WERI-Rb-1 (cell line): Measurements from ENCODE around the gene PTPRCAP.

ENCODE experiments used
- DNase-seq: peaks from one replicate; pipeline ENCODE4 v3.0.0-alpha.2; 2020
- H3K27ac ChIP-seq: fragments of 250-450 bp; sonication (Bioruptor Pico); 2 replicates; pipeline ENCODE4 v1.5.1; 2020; ENCODE audit warnings: mild to moderate bottlenecking, moderate library complexity
- H3K27me3 ChIP-seq: fragments of 250-450 bp; sonication (Bioruptor Pico); 2 replicates; pipeline ENCODE4 v1.5.1; 2021; ENCODE audit warnings: mild to moderate bottlenecking, low read depth, moderate library complexity; ENCODE audit not compliant: insufficient read depth, severe bottlenecking
- H3K36me3 ChIP-seq: fragments of 250-450 bp; sonication (Bioruptor Pico); 2 replicates; pipeline ENCODE4 v1.5.1; 2020; ENCODE audit warnings: mild to moderate bottlenecking, moderate library complexity
- H3K4me3 ChIP-seq: 2 replicates; pipeline ENCODE4 v1.5.1; 2011; ENCODE audit warnings: low read depth, mild to moderate bottlenecking, control low read depth, low read length
- H3K9me3 ChIP-seq: fragments of 250-450 bp; sonication (Bioruptor Pico); 2 replicates; pipeline ENCODE4 v1.5.1; 2021; ENCODE audit warnings: mild to moderate bottlenecking, moderate library complexity; ENCODE audit not compliant: severe bottlenecking
- TF ChIP-seq, protein P1 (sequence below): IDR thresholded peaks from 2 replicates; pipeline ENCODE4 v1.5.1; 2011; ENCODE audit warnings: low read depth, mild to moderate bottlenecking, control low read depth, inconsistent platforms, low read length

The PTPRCAP gene

DNA sequence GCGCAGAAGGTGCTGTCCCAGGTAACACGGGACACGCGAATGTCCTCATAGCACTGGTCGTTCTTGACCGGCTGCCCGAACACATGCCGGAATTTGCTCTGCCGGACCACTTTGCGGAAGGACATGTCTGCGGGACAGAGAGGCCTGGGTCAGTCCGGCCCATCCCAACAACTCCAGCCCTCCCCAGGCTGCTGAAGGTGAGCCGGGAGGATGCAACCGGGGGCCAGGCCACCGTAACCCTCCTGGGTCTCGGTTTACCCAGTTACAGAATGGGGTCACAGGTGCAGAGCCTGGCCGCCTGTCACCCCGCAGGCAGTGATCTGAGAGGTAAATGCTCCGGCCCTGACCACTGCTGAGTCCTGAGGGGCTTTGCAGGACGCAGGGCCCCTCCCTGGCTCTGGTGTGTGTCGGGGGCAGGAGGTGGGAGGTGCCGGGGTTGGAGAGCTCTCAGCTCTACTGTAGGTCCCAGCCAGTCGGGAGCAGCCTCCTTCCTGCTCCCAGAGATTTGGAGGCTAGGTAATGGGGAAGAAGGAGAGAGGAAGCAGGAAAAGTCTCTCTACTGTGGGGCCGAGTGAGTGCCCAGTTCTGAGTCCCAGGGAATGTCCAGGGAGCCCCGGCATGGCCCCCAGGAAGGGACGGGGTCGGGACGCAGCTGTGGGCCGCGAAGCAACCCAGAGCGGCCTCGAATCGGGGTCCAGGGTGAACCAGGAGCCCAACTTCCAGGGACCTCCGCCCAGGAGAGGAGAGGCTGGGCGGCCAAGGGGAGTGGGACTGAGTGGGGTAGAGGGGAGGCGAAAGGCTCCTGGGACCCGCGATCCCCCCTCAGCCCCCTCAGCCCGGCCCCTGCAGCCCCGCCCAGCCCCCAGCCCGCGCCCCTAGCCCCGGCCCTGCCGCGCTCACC, 5.3 kb upstream of the PTPRCAP start:
- Histone ChIP-seq H3K36me3 (peaks cover 24% of the 10 kb centered on the region), H3K9me3 (no peaks in the 10 kb centered on the region), H3K27ac (peak overlapping the region; percentile 38), H3K4me3 (peak overlapping the region; percentile 69), H3K27me3 (no peaks in the 10 kb centered on the region)
- TF ChIP-seq, protein P1, sequence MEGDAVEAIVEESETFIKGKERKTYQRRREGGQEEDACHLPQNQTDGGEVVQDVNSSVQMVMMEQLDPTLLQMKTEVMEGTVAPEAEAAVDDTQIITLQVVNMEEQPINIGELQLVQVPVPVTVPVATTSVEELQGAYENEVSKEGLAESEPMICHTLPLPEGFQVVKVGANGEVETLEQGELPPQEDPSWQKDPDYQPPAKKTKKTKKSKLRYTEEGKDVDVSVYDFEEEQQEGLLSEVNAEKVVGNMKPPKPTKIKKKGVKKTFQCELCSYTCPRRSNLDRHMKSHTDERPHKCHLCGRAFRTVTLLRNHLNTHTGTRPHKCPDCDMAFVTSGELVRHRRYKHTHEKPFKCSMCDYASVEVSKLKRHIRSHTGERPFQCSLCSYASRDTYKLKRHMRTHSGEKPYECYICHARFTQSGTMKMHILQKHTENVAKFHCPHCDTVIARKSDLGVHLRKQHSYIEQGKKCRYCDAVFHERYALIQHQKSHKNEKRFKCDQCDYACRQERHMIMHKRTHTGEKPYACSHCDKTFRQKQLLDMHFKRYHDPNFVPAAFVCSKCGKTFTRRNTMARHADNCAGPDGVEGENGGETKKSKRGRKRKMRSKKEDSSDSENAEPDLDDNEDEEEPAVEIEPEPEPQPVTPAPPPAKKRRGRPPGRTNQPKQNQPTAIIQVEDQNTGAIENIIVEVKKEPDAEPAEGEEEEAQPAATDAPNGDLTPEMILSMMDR: no peak
- no peak for DNase-seq

DNA sequence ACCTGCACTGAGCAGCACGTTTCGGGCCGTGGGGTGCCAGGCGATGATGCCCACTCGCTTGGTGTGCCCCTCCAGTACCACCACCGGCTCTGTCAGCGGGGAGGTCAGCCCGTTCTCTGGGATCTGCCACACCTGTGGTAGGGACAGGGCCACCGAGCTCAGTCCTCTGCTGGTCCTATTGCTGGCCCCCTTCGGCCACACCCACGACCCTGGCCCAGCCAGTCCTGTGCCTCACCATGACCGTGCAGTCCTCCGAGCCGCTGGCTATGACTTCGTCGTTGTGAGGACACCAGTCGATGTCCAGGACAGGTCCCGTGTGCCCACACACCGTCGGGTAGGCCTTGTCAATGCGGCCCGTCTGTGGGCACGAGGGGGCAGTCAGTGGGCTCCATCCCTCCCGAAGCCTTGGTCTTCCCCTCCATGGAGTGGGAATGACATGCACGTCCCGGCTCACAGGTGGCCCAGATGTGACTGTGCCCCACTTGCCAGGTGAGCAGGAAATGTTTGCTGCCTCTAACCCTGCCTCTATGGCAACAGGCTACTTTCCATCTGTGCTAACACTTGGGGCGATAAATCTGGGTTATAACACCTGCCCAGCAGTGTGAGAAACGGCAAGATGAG, 4.4 kb upstream of the PTPRCAP start:
- Histone ChIP-seq H3K27me3 (no peaks in the 10 kb centered on the region), H3K36me3 (peaks cover 29% of the 10 kb centered on the region), H3K4me3 (no peak overlapping the region), H3K9me3 (no peaks in the 10 kb centered on the region), H3K27ac (no peak overlapping the region)
- TF ChIP-seq, protein P1: no peak
- no peak for DNase-seq

DNA sequence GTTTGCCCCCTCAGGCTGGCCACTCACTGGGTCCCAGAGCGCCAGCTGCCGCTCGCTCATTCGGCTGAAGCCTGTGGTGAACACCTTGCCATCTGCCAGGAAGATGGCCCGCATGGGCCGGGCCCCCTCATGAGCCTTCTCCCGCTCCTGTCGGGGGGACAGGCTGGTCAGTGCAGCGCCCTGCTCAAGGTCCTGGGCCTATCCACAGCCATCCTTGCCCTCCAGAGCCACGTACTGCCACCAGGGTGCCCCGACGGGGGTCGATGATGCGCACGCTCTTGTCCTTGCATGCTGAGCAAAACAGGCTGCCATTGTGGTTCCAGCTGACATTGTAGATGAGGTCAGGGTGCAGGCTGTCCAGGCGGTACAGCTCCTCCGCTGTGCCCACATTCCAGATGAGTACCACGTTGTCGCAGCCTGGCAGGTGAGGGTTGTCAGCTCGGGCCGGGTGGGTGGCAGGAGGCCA, 3.6 kb upstream of the PTPRCAP start:
- Histone ChIP-seq H3K4me3 (no peak overlapping the region), H3K27me3 (no peaks in the 10 kb centered on the region), H3K27ac (no peak overlapping the region), H3K9me3 (no peaks in the 10 kb centered on the region), H3K36me3 (peaks cover 30% of the 10 kb centered on the region)
- no peak for DNase-seq
- TF ChIP-seq, protein P1: no peak

DNA sequence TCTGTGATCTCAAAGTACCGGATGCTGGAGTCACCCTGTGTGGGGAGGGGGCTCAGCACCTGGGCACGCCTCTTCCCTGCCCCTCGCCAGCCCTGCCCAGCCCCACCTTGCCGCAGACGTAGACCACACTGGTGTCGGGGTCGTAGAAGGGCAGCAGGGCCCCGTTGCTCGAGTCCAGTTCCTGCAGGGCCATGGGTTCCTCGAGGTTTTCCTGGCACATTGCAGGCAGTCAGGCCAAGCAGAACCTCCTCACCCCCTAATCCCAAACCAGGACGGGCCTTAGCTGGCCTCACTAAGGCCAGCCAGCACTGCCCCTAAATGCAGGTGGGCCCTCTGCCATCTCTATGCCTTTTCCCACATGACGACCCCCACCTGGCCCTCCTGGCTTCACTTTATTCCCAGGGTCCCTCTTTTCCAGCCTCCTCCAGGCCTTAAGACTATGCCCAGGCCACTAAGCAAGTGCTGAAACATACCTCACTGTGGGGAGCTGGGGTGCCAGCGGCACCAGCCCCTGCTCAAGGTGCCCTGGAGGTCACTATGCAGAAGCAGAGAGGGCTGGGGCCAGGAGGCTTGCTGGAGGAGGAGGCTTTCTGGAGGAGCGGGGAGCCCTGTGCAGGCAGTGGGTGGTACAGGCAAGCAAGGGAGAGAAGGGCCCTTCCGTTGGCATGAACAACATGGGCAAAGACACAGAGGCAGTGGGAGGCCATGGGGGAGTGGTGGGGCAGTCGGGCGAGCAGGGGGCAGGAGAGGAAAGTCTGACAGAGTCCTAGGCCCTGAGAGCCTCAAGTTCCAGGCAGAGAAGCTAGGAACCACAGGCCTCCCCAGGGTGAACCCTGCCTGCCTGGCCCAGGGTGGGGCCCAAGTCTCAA, 3.0 kb upstream of the PTPRCAP start:
- no peak for DNase-seq
- TF ChIP-seq, protein P1: no peak
- Histone ChIP-seq H3K36me3 (peaks cover 37% of the 10 kb centered on the region), H3K9me3 (no peaks in the 10 kb centered on the region), H3K27me3 (no peaks in the 10 kb centered on the region), H3K4me3 (no peak overlapping the region), H3K27ac (no peak overlapping the region)

DNA sequence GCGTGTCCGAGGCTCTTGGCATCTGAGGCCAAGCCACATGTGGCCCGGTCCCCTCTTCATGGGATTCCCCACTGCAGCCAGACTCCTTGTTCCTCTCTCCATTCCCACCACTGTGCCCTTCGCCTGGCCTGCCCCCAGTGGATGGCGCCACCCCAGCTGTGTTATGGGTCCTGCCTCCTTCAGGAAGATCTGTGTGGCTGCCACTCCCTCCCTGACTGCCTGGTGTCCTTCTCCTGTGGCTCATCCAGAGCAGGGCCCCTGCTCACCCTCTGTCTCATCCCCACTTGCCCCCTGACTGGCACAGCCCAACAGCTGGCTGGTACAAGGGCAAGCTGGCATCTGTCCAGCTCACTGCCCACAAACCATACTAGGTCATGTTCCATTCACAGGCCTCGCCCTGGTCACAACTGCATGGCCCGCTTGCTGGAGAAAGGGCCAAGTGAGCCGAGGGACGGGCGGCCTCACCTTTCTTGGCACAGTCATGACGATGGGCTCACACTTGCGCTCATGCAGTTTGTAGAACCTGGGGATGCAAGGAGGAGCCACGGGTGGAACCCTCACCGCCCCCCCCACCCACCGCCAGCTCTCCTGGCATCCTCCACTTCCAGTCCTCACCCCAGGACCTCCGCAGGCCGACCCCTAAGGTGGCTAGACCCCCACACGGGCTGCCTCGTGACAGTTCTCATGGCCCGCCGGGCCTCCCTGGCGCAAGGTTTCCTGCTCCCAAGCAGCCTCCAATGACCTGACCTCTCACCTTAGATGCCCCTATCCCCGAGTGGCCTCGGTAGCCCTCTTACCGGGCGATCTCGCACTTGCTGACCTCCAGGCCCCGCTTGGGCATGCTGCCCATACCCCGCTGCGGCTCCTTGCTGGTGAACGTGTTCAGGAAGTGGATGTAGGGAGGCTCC, 2.1 kb upstream of the PTPRCAP start:
- H3K27ac ChIP-seq: no peak overlapping the region
- H3K4me3 ChIP-seq: no peak overlapping the region
- no peaks in the 10 kb centered on the region for H3K9me3 ChIP-seq
- peaks cover 46% of the 10 kb centered on the region for H3K36me3 ChIP-seq
- peak; percentile 64 for DNase-seq
- H3K27me3 ChIP-seq: no peaks in the 10 kb centered on the region
- TF ChIP-seq, protein P1: peak; percentile 45; the same call in 1 of the 2 replicates
